Stimulated activated CD4-positive, alpha-beta T cell treated with anti-CD3 and anti-CD28 coated beads, Interleukin-2, amount 100 ng/mL, for 4 hours (primary cell): Measurements from ENCODE around the gene ZNF680.
"Not testable (repeated sequence)": the region's sequence is repeated elsewhere in the genome, so short reads cannot be mapped to it uniquely, and the experiment has no call there.

Source experiments
- DNase-seq: peaks from one replicate; pipeline ENCODE4 v3.0.0-alpha.2; 2020; ENCODE audit warnings: low read depth

Gene ZNF680

DNA sequence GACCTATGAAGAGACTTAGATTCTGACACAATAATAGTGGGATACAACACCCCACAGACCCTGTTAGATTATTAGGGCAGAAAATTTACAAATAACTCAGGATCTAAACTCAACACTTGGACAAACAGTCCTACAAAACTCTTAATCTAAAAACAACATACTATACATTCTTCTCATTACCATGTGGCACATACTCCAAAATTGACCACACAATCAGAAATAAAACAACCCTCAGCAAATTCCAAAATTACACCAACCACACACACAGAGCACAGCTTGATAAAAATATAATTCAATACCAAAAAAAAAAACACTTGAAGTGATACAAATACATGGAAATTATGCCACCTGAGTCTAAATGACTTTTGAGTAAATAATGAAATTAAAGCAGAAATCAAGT lies 7.8 kb downstream of the ZNF680 start:
- no peak for DNase-seq

DNA sequence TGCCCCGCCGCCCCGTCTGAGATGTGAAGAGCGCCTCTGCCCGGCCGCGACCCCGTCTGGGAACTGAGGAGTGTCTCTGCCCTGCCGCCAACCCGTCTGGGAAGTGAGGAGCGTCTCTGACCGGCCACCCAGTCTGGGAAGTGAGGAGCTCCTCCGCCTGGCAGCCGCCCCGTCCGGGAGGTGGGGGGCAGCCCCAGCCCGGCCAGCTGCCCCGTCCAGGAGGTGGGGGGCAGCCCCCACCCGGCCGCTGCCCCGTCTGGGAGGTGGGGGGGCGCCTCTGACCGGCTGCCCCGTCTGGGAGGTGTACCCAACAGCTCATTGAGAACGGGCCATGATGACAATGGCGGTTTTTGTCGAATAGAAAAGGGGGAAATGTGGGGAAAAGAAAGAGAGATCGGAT lies 8.7 kb downstream of the ZNF680 start:
- DNase-seq = not testable (repeated sequence)

DNA sequence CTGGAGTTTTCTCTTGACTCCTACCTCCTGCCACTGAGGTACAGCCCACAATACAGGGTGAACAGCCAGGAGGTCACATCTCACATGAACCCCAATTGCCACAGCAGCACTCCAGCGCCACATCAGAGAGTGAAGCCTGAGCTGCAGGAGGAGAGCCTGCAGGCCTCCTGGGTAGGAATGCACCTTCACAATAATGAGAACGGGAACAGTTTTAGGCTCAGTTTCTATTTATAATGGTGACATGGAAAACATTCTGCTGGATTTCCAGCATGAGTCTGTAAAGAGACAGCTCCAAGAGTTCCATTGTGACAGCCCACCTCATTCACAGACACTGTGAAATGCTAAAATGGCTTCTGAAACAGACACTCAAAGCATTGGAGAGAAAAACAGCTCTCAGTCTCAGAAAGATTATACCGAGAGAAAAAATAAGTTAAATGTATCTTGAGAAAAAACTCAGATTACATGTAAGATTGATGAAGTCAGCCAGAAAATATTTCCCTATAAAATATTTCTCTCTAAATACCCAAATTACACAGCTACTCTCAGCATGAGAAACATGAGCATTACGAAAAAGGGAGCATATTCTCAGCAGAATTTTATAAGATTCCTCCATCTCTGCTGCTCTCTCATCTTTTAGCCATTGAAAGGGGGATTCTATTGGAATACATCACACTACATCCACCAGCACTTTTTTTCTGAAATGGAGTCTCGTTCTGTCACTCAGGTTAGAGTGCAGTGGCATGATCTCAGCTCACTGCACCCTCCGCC lies 11.3 kb downstream of the ZNF680 start:
- DNase-seq = no peak

DNA sequence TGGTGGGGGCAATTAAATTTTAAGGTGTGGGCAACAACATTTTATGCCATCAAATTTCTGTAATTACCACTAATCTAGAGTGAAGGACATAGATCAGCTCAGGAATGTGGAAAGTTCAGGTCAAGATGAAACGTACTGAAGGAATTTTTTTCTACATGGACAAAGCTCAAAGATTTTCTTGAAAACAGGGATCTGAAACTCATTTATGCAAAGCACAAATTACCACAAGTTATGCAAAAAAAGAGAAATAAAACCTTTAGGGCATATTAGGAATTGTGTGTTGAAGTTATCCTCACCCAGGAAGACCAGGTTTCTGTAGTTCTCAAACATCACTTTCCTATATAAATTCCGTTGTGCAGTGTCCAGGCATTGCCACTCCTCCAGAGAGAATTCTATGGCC lies 18.9 kb downstream of the ZNF680 start:
- no peak for DNase-seq

DNA sequence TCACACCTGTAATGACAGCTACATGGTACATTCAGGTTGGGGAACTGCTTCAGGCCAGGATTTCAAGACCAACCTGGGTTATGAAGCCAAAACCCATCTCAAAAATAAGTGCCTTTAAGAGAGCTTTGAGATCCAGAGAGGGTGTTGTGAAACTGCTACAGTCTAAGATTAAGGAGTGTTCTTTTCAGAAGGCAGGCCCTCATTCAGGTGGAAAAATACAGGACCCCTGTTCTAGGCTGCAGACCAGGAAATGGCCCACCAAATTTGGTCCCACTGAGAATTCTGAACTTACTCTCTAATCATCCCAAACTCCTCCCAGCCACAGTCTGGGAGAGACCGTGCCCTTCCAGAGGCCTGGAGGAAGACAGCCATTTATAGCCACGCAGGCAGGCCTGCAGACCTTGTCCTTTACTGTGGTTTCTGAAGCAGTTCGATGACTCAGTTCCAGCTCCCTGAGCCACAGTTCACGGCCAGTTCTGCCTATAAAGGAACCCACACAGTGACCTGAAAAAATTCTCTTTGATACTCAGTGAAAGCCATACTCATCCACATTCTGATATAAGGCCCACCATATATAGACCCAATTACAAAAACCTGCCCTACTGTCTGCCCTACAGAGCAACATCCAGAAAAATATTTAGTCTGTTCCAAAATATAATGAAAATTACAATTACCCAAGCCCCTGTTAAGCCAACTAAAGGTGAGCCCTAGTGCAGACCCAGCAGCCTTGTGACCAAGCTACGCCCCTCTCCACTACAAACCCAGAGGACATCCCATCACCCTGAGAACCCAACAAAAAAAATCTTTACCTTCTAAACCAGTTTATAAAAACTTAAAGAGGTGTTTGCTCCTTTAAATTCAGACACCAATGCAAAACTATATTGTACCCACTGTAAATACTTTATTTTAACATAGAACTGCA lies 21.2 kb downstream of the ZNF680 start:
- DNase-seq = no peak

DNA sequence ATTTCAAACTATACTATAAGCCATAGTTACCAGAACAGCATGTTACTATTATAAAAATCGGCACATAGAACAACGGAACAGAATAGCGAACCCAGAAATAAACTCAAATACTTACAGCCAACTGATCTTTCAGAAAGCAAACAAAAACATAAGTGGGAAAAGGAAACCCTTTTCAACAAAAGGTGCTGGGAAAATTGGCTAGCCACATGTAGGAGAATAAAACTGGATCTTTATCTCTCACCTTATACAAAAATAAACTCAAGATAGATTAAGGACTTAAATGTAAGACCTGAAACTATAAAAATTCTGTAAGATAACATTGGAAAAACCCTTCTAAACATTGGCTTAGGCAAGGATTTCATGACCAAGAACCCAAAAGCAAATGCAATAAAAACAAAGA lies 29.1 kb downstream of the ZNF680 start:
- DNase-seq = no peak

DNA sequence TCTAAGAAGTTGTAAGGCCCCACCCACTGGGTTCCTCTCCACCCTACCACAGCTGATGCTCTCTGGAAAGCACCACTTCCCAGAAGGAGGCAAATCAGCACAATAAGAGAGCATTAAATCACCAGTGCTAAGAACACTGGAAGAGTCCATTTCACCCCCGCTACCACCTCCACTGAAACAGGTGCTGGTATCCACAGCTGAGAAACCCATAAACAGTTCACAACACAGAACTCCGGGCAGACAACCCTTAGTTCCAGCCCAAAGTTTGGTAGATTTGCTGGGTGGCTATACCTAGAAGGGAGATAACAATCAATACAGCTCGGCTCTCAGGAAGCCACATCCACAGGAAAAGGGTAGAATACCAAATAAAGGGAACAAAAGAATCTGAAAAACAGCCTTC lies 34.1 kb downstream of the ZNF680 start:
- no peak for DNase-seq

DNA sequence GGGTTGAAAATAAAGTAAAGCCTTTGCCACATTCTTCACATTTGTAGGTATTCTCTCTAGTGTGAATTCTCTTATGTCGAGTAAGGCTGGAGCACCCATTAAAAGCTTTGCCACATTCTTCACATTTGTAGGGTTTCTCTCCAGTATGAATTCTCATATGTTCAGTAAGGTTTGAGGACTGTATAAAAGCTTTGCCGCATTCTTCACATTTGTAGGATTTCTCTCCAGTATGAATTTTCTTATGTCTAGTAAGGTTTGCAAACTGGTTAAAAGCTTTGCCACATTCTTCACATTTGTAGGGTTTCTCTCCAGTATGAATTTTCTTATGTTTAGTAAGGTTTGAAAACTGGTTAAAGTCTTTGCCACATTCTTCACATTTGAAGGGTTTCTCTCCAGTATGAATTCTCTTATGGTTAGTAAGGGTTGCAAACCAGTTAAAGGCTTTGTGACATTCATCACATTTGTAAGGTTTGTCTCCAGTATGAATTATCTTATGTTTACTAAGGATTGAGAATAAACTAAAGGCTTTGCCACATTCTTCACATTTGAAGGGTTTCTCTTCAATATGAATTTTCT lies 41.4 kb downstream of the ZNF680 start:
- DNase-seq = no peak

DNA sequence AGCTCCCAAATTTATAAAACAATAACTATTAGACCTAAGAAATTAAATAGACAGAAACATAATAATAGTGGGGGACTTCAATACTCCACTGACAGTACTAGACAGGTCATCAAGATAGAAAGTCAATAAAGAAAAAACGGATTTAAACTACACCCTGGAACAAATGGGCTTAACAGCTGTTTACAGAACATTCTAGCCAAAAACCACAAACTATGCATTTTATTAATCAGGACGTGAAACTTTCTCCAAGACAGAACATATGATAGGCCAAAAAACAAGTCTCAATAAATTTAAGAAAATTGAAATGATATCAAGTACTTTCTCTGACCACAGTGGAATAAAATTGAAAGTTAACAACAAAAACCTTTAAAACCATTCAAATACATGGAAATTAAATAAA lies 46.4 kb downstream of the ZNF680 start:
- no peak for DNase-seq

DNA sequence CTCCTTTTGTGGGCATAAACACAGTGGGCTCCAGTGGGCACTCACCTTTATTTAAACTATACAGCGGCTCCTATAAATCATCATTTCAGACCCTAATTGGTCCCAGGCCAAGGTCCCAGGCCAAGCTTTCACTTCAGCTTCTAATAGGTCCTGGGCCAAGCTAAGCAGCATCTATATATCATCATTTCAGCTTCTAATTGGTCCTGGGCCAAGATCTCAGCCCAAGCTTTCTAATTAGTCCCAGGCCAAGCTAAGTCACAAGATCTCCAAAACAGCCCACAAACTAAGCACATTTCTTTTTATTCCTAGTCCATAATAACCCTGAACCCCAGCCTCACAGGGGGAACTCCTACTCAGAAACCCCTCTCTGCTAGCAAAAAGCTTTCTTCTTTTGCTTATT lies 47.1 kb downstream of the ZNF680 start:
- no peak for DNase-seq

DNA sequence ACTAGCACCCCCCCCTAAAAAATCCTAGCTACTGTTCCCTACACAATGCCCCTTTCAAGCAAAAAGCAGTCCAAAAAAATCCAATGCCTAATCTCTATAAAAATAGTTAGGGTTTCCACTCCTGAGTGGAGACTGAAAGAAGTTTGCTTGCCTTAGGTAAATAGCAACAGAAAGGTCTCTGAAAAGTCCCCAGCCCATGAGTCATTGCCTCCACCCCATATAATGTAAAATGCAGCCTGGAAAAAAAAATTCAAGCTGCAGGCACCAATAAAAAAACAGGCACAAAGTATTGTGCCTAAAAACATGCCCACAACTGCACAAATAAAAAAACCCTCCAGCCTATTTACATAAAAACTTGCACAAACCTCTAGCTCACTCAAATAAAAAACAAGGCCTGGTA lies 47.5 kb downstream of the ZNF680 start:
- DNase-seq = no peak

DNA sequence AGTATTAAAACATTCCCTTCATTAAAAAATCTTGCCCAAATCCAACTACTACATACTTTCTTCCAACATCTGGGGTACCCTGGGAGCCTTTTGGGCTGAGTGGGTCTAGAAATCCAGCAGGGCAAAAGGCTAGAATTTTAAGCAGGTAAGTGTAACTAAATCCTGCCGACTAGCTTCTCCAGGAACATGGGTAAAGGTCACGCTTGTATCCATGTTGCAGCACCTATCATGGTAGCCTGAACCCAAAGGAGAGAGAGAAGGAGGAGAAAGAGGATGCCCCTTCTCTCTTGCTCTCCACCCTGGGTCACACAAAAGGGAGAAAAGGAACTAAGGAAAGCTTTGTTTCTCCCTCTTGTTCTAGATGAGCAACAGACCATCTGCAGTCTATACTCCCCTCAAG lies 53.3 kb downstream of the ZNF680 start:
- DNase-seq = no peak

DNA sequence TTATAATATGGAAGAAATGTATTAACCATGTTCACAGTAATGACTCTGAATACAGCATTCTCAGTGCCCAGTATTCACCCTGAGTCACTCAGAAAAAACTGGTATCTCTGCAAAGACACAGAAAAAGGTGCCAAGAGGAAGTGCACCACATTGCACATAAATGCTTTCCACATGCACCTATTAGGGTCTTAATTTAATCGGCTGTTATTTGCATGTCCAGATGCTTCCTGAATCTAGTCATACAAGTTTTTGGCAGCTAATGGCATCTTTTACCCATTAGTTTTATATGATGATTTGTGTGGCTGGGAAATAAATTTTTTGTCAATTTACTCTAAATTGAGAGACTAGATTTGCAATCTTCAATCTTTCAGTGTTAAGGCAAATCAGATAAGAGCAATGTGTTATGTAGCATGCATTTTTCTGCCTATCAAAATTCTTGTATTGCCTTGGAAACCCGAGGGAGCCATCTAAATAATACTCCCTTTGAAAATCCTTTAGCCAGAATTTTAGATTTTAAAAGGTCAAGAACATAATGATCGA lies 58.2 kb downstream of the ZNF680 start:
- no peak for DNase-seq

DNA sequence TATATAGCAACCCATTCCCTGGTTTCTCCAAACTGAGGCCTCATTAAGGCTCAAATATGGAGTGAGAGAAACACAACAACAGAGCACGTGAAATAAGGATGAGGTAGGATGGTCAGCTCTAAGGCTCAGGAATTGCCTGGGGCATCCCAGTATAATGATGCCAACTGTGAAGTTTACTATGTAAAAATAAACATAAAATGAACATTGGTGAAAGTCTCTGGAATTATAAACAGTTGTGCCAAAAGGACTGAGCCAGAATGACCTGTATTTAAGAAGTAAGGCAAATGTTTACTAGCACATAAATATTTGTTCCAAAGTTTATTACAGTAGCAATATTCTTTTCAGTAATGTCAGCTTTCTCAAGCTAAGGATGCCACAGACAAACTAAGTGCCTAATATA lies 64.6 kb downstream of the ZNF680 start:
- DNase-seq = no peak

DNA sequence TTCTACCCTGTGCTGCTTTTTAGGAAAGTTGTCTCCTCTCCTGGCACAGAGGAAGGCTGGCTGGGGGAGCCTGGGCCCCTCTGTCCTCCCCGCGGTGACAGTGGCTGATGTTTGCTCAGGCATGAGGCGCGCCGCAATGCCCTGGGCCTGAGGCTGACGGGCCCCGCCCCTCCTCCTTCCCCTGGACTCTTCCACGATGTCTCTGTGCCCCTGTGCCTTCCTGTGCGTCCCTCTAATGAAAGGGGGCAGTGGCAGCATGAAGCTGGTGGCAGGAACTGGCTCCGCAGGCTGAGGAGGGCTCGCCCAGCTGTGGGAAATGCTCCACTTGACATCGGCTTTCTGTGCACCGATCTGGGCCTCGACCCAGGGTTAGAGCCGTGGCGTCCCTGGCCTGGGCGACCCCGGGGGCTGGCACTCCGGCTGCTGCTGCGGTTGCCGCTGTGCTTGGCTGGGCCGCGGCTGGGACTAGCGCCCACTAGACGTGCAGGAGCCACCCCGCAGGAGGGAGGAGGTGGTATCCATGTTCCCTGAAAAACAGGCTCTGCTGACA lies 67.9 kb downstream of the ZNF680 start:
- DNase-seq = no peak

DNA sequence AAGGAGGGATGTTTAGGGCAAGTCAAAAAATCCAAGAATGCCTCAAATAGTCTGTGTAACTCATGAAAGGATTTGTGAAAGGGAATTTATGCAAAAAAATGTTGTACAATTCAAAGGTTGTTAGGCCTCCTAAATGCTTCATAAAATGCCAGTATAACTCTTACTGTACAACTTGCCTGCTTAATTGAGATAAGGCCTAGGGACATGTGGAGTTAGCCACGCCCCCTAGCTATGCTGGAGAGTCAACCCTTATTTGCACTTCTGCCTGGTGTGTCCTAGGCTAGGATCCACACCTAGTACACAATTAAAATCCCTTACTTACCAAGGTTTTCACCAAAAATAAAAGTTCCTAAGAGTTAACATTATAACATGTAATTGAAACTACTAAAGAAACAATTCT lies 77.2 kb downstream of the ZNF680 start:
- no peak for DNase-seq
